HepG2 (cell line): ENCODE data around the gene SSBP4. TPM values are rescaled to one million over a fixed set of nuclear protein-coding genes. Genes with fewer than 3 reads are reported as not detected.
A peak's percentile ranks its signal among the peaks of the same experiment; 100 is the strongest.

ENCODE experiments used
- ATRX ChIP-seq: sonication (generic); formaldehyde crosslinking; IDR thresholded peaks from 2 replicates; pipeline ENCODE4 v1.4.0; 2020; ENCODE audit warnings: missing genetic modification reagents, borderline replicate concordance
- IKZF1 ChIP-seq: fragments of 450-650 bp; IDR thresholded peaks from 2 replicates; pipeline ENCODE4 v1.7.1; 2016
- LCORL ChIP-seq, 2 experiments: fragments of 450-650 bp in 1 of 2; sonication (generic) in 1 of 2; formaldehyde crosslinking in 1 of 2; IDR thresholded peaks; 2 replicates each; pipeline versions ENCODE4 v1.5.0 to v1.6.1; 2017 to 2020; ENCODE audit warnings: antibody characterized with exemption in 1 of 2, missing genetic modification reagents in 1 of 2
- RELA ChIP-seq: sonication (generic); formaldehyde crosslinking; IDR thresholded peaks from 2 replicates; pipeline ENCODE4 v1.4.0; 2020; ENCODE audit warnings: missing genetic modification reagents
- SOX6 ChIP-seq, 2 experiments: fragments of 450-650 bp in 1 of 2; sonication (generic) in 1 of 2; formaldehyde crosslinking in 1 of 2; IDR thresholded peaks; 2 replicates each; pipeline versions ENCODE4 v1.4.0 to v1.6.1; 2017 to 2020; ENCODE audit warnings: antibody characterized with exemption in 1 of 2, mild to moderate bottlenecking in 1 of 2, missing genetic modification reagents in 1 of 2
- TBX2 ChIP-seq: sonication (generic); formaldehyde crosslinking; IDR thresholded peaks from 2 replicates; pipeline ENCODE4 v1.5.0; 2020; ENCODE audit warnings: missing genetic modification reagents, mild to moderate bottlenecking, borderline replicate concordance
- TBX3 ChIP-seq: fragments of 450-650 bp; IDR thresholded peaks from 2 replicates; pipeline ENCODE4 v1.6.1; 2017; ENCODE audit warnings: antibody characterized with exemption, mild to moderate bottlenecking, inconsistent platforms, borderline replicate concordance
- ZFYVE20 ChIP-seq: sonication (generic); formaldehyde crosslinking; IDR thresholded peaks from 2 replicates; pipeline ENCODE4 v1.8.0; 2023; ENCODE audit warnings: low read depth, mild to moderate bottlenecking, moderate library complexity, missing genetic modification reagents, borderline replicate concordance
- ZMAT3 ChIP-seq: sonication (generic); formaldehyde crosslinking; conservative IDR thresholded peaks from 2 replicates; pipeline ENCODE4 v1.7.0; 2021; ENCODE audit warnings: missing genetic modification reagents
- ZNF10 ChIP-seq: sonication (generic); formaldehyde crosslinking; IDR thresholded peaks from 2 replicates; pipeline ENCODE4 v1.4.0; 2020; ENCODE audit warnings: mild to moderate bottlenecking, low read depth, missing genetic modification reagents, borderline replicate concordance
- ZNF510 ChIP-seq: sonication (generic); formaldehyde crosslinking; IDR thresholded peaks from 2 replicates; pipeline ENCODE4 v1.4.0; 2020; ENCODE audit warnings: low read depth, mild to moderate bottlenecking, missing genetic modification reagents
- ZSCAN22 ChIP-seq: sonication (generic); formaldehyde crosslinking; IDR thresholded peaks from 2 replicates; pipeline ENCODE4 v1.4.0; 2020; ENCODE audit warnings: mild to moderate bottlenecking, missing genetic modification reagents
- polyA plus RNA-seq, 8 experiments: library from polyadenylated mRNA; depleted of rRNA in 3 of 8; stranded (reverse) in 7 of 8; unstranded in 1 of 8; fragments of >200 nt; fragmentation: Illumina TruSeq in 4 of 8; extraction: Trizol in 4 of 8; gene quantifications; 2 replicates each; pipeline versions ENCODE4 v1.2.1 to v1.2.3, GENCODE V29; 2011 to 2016; ENCODE audit warnings: low read depth in 4 of 8, missing spikeins in 1 of 8, mixed read lengths in 1 of 8; ENCODE audit not compliant: insufficient read depth in 1 of 8
- total RNA-seq, 5 experiments: library from RNA; depleted of rRNA; stranded (reverse); fragments of >200 nt; fragmentation: Illumina TruSeq; extraction: Trizol; gene quantifications; 2 replicates each; pipeline ENCODE4 v1.2.3, GENCODE V29; 2016; ENCODE audit warnings: low read depth in 1 of 5
- TF ChIP-seq, protein P1 (sequence below): sonication (generic); formaldehyde crosslinking; IDR thresholded peaks from 2 replicates; pipeline ENCODE4 v1.4.0; 2020; ENCODE audit warnings: missing genetic modification reagents
- TF ChIP-seq, protein P2 (sequence below), 2 experiments: sonication (generic) in 1 of 2; formaldehyde crosslinking in 1 of 2; IDR thresholded peaks; 2 replicates each; pipeline versions ENCODE4 v1.4.0 to v1.6.1; 2018 to 2020; ENCODE audit warnings: missing genetic modification reagents in 2 of 2, borderline replicate concordance in 1 of 2, low read depth in 1 of 2, mild to moderate bottlenecking in 1 of 2, missing biosample characterization in 1 of 2
- TF ChIP-seq, protein P3 (sequence below): sonication (generic); formaldehyde crosslinking; IDR thresholded peaks from 2 replicates; pipeline ENCODE4 v1.4.0; 2020; ENCODE audit warnings: missing genetic modification reagents
- TF ChIP-seq, protein P4 (sequence below): sonication (generic); formaldehyde crosslinking; IDR thresholded peaks from 2 replicates; pipeline ENCODE4 v1.9.0; 2021; ENCODE audit warnings: missing genetic modification reagents, borderline replicate concordance
- TF ChIP-seq, protein P5 (sequence below): sonication (generic); formaldehyde crosslinking; IDR thresholded peaks from 2 replicates; pipeline ENCODE4 v1.5.0; 2020; ENCODE audit warnings: missing genetic modification reagents

The SSBP4 gene
- total and polyA plus RNA-seq, 2 of the 13 experiments (the other 11 are each of a cell fraction or from before 2014, with no cell fraction given), result 20.8 to 39.5 TPM

DNA sequence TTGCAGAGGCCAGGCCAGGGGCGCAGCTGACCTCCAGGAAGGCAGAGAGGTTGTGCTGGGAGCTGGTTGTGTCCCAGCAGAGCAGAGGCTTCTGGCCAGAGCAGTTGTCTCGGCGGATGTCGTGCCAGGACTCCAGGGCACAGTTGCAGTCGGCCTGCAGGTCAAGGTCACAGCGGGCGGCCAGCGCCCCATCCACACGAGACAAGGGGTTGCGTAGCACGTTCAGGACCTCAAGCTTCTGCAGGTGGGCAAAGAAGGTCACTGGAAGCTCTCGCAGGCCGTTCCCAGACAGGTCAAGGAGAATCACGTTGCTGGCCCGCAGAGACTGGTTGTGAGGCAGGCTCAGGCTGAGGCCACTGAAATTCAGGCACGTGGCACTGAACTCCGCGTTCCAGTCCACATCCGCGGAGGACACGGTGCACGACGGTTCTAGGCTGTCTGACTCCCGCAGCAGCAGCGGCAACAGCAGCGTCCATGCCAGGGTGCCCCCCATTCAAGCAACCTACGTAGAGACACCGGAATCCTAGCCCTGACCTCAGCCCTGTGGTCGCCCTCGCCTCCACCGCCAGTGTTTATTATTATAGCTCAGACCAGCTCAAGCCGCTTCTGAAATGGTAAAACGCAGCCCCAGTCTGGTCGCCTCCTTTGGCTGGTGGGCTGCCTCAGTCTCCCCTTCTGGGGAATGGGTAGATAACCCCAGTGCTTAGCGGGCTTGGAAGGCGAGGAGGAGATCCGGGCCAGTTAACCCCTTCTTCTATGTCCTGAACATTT is 22.5 kb upstream of the SSBP4 start (continued):
- TF ChIP-seq, protein P1, sequence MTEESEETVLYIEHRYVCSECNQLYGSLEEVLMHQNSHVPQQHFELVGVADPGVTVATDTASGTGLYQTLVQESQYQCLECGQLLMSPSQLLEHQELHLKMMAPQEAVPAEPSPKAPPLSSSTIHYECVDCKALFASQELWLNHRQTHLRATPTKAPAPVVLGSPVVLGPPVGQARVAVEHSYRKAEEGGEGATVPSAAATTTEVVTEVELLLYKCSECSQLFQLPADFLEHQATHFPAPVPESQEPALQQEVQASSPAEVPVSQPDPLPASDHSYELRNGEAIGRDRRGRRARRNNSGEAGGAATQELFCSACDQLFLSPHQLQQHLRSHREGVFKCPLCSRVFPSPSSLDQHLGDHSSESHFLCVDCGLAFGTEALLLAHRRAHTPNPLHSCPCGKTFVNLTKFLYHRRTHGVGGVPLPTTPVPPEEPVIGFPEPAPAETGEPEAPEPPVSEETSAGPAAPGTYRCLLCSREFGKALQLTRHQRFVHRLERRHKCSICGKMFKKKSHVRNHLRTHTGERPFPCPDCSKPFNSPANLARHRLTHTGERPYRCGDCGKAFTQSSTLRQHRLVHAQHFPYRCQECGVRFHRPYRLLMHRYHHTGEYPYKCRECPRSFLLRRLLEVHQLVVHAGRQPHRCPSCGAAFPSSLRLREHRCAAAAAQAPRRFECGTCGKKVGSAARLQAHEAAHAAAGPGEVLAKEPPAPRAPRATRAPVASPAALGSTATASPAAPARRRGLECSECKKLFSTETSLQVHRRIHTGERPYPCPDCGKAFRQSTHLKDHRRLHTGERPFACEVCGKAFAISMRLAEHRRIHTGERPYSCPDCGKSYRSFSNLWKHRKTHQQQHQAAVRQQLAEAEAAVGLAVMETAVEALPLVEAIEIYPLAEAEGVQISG, result peak; percentile 59; the same call in 1 of the 2 replicates
- TF ChIP-seq ZSCAN22, result no peak
- TF ChIP-seq ZNF510 (CRISPR knock-in tag), result no peak
- TF ChIP-seq, protein P2, sequence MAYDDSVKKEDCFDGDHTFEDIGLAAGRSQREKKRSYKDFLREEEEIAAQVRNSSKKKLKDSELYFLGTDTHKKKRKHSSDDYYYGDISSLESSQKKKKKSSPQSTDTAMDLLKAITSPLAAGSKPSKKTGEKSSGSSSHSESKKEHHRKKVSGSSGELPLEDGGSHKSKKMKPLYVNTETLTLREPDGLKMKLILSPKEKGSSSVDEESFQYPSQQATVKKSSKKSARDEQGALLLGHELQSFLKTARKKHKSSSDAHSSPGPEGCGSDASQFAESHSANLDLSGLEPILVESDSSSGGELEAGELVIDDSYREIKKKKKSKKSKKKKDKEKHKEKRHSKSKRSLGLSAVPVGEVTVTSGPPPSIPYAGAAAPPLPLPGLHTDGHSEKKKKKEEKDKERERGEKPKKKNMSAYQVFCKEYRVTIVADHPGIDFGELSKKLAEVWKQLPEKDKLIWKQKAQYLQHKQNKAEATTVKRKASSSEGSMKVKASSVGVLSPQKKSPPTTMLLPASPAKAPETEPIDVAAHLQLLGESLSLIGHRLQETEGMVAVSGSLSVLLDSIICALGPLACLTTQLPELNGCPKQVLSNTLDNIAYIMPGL (CRISPR knock-in tag; IDR thresholded peaks at IDR 0.05; ENCODE audit: borderline replicate concordance in 1 of 2, low read depth in 1 of 2), result 0 out of 4 replicates have a peak, but pooled peaks of 1 of the 2 experiments have one; percentile 12
- peak; percentile 50; the same call in 1 of the 2 replicates for TF ChIP-seq TBX2 (CRISPR knock-in tag)
- TF ChIP-seq SOX6 (IDR thresholded peaks at IDR 0.05), result no peak
- no peak for TF ChIP-seq SOX6 (CRISPR knock-in tag; IDR thresholded peaks at IDR 0.05)
- no peak for TF ChIP-seq ZNF10 (CRISPR knock-in tag)
- TF ChIP-seq, protein P3, sequence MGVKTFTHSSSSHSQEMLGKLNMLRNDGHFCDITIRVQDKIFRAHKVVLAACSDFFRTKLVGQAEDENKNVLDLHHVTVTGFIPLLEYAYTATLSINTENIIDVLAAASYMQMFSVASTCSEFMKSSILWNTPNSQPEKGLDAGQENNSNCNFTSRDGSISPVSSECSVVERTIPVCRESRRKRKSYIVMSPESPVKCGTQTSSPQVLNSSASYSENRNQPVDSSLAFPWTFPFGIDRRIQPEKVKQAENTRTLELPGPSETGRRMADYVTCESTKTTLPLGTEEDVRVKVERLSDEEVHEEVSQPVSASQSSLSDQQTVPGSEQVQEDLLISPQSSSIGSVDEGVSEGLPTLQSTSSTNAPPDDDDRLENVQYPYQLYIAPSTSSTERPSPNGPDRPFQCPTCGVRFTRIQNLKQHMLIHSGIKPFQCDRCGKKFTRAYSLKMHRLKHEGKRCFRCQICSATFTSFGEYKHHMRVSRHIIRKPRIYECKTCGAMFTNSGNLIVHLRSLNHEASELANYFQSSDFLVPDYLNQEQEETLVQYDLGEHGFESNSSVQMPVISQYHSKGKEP (CRISPR knock-in tag), result no peak
- no peak for TF ChIP-seq ATRX (CRISPR knock-in tag)
- no peak for TF ChIP-seq LCORL (IDR thresholded peaks at IDR 0.05)
- no peak for TF ChIP-seq LCORL (CRISPR knock-in tag; IDR thresholded peaks at IDR 0.05)
- TF ChIP-seq, protein P4, sequence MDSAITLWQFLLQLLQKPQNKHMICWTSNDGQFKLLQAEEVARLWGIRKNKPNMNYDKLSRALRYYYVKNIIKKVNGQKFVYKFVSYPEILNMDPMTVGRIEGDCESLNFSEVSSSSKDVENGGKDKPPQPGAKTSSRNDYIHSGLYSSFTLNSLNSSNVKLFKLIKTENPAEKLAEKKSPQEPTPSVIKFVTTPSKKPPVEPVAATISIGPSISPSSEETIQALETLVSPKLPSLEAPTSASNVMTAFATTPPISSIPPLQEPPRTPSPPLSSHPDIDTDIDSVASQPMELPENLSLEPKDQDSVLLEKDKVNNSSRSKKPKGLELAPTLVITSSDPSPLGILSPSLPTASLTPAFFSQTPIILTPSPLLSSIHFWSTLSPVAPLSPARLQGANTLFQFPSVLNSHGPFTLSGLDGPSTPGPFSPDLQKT (CRISPR knock-in tag), result no peak
- TF ChIP-seq RELA (CRISPR knock-in tag), result no peak
- TF ChIP-seq, protein P5, sequence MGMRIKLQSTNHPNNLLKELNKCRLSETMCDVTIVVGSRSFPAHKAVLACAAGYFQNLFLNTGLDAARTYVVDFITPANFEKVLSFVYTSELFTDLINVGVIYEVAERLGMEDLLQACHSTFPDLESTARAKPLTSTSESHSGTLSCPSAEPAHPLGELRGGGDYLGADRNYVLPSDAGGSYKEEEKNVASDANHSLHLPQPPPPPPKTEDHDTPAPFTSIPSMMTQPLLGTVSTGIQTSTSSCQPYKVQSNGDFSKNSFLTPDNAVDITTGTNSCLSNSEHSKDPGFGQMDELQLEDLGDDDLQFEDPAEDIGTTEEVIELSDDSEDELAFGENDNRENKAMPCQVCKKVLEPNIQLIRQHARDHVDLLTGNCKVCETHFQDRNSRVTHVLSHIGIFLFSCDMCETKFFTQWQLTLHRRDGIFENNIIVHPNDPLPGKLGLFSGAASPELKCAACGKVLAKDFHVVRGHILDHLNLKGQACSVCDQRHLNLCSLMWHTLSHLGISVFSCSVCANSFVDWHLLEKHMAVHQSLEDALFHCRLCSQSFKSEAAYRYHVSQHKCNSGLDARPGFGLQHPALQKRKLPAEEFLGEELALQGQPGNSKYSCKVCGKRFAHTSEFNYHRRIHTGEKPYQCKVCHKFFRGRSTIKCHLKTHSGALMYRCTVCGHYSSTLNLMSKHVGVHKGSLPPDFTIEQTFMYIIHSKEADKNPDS (CRISPR knock-in tag), result no peak
- TF ChIP-seq ZFYVE20 (CRISPR knock-in tag), result no peak
- no peak for TF ChIP-seq IKZF1
- TF ChIP-seq ZMAT3 (CRISPR knock-in tag), result no peak
- no peak for TF ChIP-seq TBX3
